Neural cell (in vitro differentiated cells): ENCODE measurements around the gene BACE1-AS.
A peak's percentile ranks its signal among the peaks of the same experiment; 100 is the strongest.

Source experiments
- EP300 ChIP-seq: fragments of 450-650 bp; conservative IDR thresholded peaks from 2 replicates; pipeline ENCODE4 v1.6.1; 2014; ENCODE audit warnings: antibody characterized with exemption, mild to moderate bottlenecking, moderate library complexity; ENCODE audit not compliant: poor library complexity, severe bottlenecking
- TF ChIP-seq, protein P1 (sequence below): fragments of 450-650 bp; IDR thresholded peaks from 2 replicates; pipeline ENCODE4 v1.5.1; 2014; ENCODE audit warnings: antibody characterized with exemption, mild to moderate bottlenecking, moderate library complexity; ENCODE audit not compliant: poor library complexity, severe bottlenecking

DNA sequence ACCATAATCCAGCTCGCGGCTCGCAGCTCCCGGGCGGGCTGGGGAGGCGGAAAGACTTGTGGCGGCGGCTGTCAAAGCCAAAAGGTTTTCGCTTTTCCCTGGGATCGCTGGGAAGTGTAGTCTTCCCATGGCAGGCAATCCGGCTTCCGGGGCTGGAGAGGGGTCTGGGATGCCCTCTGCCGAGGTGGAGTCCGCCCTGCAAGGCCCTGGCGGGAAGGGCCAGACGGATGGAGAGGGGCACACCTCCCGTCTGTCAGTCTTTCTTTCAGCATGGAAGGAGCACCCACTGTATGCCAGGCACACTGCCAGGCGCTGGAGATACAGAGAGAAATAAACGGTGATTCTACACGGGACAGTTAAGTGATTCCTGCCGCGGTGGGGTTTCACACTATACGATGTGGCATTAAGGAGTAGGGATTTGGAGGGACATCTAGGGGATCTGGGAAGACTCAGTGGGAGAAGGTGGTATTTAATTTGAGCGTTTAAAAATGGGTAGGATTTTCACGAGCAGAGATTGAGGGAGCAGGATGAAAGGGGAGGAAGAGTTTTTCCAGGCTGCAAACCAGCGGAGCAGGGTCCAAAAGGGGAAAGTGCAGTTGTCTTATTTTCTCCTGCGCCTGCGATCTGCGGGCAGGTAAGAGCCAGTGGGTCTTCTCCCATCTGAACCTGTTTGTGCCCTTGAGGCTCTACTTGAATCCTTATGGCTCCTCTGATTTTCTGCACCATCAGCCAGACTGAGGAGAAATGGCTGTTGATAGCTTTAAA, 25.2 kb downstream of the BACE1-AS start, which contains the start of gene BACE1:
- TF ChIP-seq, protein P1, sequence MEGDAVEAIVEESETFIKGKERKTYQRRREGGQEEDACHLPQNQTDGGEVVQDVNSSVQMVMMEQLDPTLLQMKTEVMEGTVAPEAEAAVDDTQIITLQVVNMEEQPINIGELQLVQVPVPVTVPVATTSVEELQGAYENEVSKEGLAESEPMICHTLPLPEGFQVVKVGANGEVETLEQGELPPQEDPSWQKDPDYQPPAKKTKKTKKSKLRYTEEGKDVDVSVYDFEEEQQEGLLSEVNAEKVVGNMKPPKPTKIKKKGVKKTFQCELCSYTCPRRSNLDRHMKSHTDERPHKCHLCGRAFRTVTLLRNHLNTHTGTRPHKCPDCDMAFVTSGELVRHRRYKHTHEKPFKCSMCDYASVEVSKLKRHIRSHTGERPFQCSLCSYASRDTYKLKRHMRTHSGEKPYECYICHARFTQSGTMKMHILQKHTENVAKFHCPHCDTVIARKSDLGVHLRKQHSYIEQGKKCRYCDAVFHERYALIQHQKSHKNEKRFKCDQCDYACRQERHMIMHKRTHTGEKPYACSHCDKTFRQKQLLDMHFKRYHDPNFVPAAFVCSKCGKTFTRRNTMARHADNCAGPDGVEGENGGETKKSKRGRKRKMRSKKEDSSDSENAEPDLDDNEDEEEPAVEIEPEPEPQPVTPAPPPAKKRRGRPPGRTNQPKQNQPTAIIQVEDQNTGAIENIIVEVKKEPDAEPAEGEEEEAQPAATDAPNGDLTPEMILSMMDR = peak; percentile 57
- TF ChIP-seq EP300 = no peak
